Stimulated activated CD4-positive, alpha-beta T cell treated with anti-CD3 and anti-CD28 coated beads, Interleukin-4, amount 100 ng/mL, for 1 hour (primary cell): Measurements from ENCODE around the gene TRIM62.
"Not testable (repeated sequence)": the region's sequence is repeated elsewhere in the genome, so short reads cannot be mapped to it uniquely, and the experiment has no call there.

Experiments used
- DNase-seq: peaks from one replicate; pipeline ENCODE4 v3.0.0-alpha.2; 2020

TRIM62 gene

GRCh38 chr1:33158366-33158765, 23.5 kb downstream of the TRIM62 start:
- no peak for DNase-seq

DNA sequence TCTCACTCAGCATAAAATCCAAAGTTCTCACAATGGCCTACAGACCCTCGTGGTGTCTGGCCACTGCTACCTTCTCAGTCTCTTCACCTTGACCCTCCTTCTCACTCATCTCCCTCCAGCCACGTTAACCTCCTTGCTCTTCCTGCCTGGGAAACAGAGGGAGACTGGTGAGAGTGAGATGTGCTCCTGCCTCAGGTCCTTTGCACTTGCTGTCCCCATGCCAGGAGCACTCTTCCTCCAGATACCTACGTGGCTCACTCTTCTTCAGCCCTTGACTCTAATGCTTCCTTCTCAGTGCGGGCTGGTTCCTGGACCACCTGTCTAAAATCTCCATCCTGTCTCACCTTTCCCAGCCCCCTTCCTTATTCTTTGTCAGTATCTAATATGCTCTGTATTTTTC, 24.7 kb downstream of the TRIM62 start:
- DNase-seq, result no peak

GRCh38 chr1:33155877-33156538, 25.8 kb downstream of the TRIM62 start:
- DNase-seq, result no peak

DNA sequence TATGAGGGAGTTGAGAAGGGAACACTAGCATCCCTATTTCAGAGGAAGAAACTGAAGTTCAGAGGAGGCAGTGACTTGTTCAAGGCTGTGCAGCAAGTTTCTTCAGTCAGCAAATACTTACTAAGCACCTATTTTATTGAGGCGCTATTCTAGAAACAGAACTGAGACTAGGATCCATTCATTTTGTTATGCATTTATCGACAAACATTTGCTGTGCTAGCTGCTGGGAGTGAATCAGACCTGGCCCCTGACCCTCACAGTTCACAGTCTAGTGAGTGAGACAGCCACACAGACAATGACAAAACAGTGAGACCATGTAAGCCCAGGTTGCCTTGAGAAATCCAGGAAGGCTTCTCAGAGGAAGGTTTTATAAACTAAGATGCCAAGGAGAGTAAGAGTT, 28.2 kb downstream of the TRIM62 start:
- DNase-seq, result no peak

DNA sequence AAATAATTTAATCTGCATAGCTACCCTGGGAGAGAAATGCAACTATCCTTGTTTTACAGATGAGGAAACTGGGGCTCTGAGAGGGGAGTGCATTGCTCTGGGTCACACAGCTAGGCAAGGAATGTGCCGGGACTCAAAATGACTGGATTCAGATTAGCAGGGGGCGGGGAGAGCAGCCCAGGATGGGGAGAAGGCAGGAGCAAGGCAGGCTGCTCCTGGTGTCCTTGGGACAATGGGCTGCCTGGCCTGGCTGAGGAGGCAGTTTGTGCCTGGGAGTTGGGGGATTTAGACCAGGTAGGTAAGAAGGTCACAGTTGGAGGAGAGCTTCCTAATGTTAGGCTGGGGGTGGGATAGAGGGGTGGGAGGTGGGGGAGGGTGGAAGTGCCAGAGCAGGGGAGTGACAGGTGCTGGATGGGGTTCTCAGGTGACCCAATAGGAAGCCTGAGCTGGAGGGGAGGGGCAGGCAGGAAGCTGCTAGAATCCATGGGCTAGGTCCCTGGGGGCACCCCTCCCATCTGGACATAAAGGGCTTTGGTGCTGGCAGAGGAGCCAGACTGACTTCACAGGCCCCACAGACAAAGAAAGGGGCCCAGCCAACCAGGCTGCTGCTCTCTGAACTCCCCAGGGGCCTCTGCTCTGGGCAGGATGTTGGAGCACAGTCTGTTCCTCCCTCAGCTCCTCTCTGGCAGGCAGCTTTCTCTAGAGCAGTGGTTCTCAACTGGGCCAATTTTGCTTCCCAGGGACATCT, 29.0 kb downstream of the TRIM62 start:
- no peak for DNase-seq

DNA sequence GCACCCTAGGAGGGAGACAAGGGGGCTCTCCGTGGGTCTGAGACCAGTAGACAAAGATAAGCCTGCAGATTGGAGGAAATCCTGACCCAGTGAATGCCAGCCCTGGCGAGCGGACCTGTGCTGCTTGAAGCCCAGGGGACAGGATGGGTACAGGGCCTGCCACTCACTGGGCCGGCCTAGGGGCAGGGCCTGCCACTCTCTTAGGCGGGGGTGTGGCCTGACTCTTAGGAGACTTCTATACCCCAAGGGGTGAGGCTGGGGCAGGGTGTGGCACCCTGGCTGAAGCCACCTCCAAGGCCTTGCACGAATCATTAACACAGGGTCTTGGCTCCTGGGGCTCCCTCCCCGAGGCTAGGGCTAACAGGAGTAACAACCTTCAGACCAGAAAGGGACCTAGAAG, 30.7 kb downstream of the TRIM62 start:
- DNase-seq, result no peak

DNA sequence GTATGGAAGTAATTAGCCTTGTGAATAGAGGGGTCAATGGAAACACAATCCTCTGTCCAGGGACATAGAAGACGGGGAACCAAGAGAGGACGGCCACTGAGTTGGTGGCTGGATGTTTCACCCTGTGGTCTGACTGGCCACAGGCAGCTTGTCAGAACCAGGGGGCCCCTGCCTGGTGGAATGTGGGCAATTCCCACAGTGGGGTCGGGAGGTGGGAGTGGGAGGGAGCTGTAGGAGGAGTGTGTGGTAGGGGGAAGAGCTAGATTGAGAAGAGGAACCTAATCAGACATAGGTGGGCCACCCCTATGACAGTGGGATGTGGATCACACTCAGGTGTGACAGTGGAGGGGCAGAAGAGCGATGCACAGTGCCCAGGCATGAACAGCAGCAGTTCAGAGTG, 31.3 kb downstream of the TRIM62 start:
- no peak for DNase-seq

- DNase-seq, result no peak
Measured at GRCh38 chr1:33149453-33150190, 32.2 kb downstream of the TRIM62 start.

- no peak for DNase-seq
Measured at GRCh38 chr1:33148615-33149014, 33.2 kb downstream of the TRIM62 start.

DNA sequence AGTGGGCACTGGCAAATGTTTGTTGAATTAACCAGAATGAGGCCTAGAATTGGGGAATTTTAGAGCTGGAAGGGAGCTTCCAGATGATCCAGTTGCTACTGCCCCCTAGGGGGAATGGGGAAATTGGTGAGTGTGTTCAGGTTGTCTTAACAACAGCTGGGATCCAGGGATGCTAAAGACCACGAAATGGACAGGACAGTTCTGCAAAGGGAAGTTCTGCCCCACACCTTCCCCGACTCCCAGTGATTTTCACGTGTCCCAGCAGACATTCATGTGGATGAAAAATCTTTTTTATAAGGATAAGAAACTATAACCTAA, 33.9 kb downstream of the TRIM62 start:
- DNase-seq, result no peak

GRCh38 chr1:33147275-33147996, 34.4 kb downstream of the TRIM62 start:
- DNase-seq, result no peak

GRCh38 chr1:33146003-33146402, 35.8 kb downstream of the TRIM62 start:
- DNase-seq, result no peak

- no peak for DNase-seq
Measured at GRCh38 chr1:33143698-33144097, 38.1 kb downstream of the TRIM62 start.

GRCh38 chr1:33143176-33143575, 38.7 kb downstream of the TRIM62 start:
- no peak for DNase-seq

DNA sequence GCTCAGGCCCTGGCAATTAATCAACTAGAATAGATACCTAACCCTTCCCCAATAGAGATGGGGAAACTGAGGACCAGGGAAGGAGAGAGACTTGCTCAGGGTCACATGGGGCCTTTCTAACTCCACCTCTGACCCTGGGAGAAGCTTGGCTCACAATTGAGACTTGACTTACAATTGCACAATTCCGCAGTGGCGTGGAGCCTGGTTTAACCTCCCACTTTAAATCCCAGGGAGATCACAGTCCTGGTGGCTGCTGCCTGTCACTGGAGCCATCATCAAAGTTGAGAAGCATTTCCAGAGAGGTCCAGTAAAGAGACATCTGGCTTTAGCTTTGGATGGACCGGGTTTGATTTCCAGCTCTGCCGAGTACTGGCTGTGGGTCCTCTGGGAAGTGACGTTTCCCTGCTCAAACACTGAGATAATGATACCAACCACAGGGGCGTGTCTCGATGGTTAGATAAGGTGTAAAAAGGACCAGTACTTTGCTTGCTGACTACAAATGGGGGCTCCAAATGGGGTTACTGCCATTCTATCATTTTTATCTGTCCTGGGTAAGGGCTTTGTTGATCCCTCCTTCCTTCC, 39.3 kb downstream of the TRIM62 start:
- DNase-seq, result no peak

DNA sequence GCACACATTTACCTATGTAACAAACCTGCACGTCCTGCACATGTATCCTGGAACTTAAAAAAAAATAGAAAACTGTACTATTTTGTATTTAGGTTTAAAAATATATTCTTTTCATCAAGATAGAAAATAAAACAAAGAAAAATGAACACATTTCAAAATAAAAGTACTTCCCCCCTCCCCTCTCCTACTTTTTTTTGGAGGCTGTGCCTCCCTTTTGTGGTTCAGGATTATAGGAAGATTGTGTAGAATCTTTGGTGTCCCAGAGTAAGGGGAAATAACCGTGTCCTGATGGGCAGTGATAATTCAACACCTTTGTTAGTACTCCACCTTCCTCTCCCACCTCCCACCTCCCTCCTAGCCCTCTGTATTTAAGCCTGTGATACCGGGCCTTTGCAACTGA, 40.1 kb downstream of the TRIM62 start:
- no peak for DNase-seq

GRCh38 chr1:33141216-33141615, 40.6 kb downstream of the TRIM62 start:
- no peak for DNase-seq

- no peak for DNase-seq
Measured at GRCh38 chr1:33140153-33141149, 41.4 kb downstream of the TRIM62 start.

DNA sequence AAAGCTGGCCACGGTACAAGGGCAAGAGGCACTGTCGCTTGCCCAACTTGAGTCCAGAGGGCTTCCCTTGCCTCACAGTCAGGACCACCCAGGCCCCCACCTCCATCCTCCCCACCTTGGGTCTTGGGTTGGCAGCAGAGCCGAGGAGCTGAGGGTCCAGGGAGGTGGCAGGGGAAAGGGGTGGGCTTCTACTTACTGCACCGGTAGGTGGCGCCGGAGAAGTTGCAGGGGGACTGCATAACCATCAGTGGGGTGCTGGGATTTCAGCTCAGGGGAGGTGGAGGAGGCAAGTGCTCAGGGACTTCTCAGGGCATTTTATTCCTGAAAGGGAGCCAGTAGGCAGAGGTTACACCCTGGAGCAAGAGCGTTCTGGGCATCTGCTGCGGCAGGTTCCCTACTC, 44.0 kb downstream of the TRIM62 start:
- peak; percentile 43 for DNase-seq

- not testable (repeated sequence) for DNase-seq
Measured at GRCh38 chr1:33136041-33136440, 45.8 kb downstream of the TRIM62 start.

DNA sequence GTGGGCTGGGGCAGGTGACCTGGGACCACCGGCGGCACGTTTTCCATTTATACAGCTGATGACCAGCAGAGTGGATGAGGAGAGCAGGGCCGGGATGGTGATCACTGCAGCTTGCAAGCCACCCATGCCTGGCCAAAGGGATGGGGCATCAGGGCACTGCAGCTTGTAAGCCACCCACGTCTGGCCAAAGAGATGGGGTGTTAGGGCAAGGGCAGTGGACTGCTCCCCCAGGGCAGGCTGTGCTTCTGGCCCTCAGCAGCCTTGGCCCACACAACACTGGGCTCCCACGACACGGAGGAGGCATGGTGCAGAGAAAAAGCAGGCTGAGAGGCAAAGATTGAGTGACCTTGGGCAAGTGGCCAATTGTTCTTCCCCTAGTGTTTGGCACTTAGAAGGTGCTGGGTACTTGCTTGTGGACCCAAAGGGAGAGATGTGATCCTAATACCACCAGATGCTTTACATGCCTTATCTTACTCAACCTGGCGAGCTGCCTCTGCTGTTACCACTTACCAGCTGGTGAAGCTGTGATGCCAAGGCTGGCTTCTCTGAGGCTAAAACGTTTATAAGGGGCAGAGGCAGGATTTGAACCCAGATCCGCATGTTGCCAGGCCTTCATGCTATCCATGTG, 48.3 kb downstream of the TRIM62 start:
- DNase-seq, result no peak
